ENCODE data around the gene CPXM1. TPM values are rescaled to one million over a fixed set of nuclear protein-coding genes. Genes with fewer than 3 reads are reported as not detected.

CPXM1 gene
- polyA plus RNA-seq, 1 donor (not counting 4 experiments of a cell fraction or from before 2014, with no cell fraction given), result not detected

- Histone ChIP-seq H3K9ac (ENCODE audit: control insufficient read depth, extremely low read depth, insufficient read depth, low read length) (no peak within 1 kb of the TSS), H3K4me1 (ENCODE audit: control insufficient read depth, extremely low read depth, insufficient read depth, low read length) (peaks cover 9% of the 10 kb centered on the region), H3K36me3 (ENCODE audit: control insufficient read depth in 2 of 2, extremely low read depth in 1 of 2, insufficient read depth in 2 of 2, low read length in 2 of 2) (no peaks in the 10 kb centered on the region), H3K9me1 (ENCODE audit: control insufficient read depth, extremely low read depth, insufficient read depth, low read length) (no peaks in the 10 kb centered on the region), H4K20me1 (ENCODE audit: control insufficient read depth, extremely low read depth, insufficient read depth, low read length) (no peaks in the 10 kb centered on the region), H3K4me3 (ENCODE audit: control insufficient read depth in 2 of 3, extremely low read depth in 1 of 3, insufficient read depth in 2 of 3, low read depth in 1 of 3, low read length in 3 of 3) (no peak within 1 kb of the TSS), H3K27me3 (ENCODE audit: control insufficient read depth, extremely low read depth, insufficient read depth, low read length) (peaks cover 18% of the 10 kb centered on the region), H3K4me2 (ENCODE audit: control insufficient read depth, extremely low read depth, insufficient read depth, low read depth, low read length) (peak within 1 kb of the TSS; percentile 22), H3K79me2 (ENCODE audit: control insufficient read depth, insufficient read depth, low read length) (no peaks in the 10 kb centered on the region), H3K27ac (ENCODE audit: control insufficient read depth, insufficient read depth, low read length) (no peak within 1 kb of the TSS), H3K9me3 (ENCODE audit: control insufficient read depth, low read depth, low read length) (peaks cover 2% of the 10 kb centered on the region), H2AFZ (ENCODE audit: control insufficient read depth, low read length) (no peak within 1 kb of the TSS)
- TF ChIP-seq CTCF (optimal IDR thresholded peaks at IDR 0.05 in 1 of 3, IDR thresholded peaks at IDR 0.05 in 1 of 3, conservative IDR thresholded peaks at IDR 0.05 in 1 of 3; ENCODE audit: extremely low read depth in 1 of 3, insufficient read depth in 2 of 3, low read length in 3 of 3) (no peak), EZH2 (IDR thresholded peaks at IDR 0.05; ENCODE audit: low read length) (no peak)
- dilution Hi-C loops (cut with MboI; ENCODE audit: extremely low pct_ligation_motif_present, low sequenced_read_pairs), result no loop called here
- peak; percentile 73 for FAIRE-seq
- DNase-seq (ENCODE audit: low read depth, low spot score), result peak; percentile 86
Measured at GRCh38 chr20:2814587-2815051, 14.2 kb upstream of the CPXM1 start, which contains the start of gene C20orf141. TSS of gene C20orf141 (plus strand) at chr20:2814987. CDS start at chr20:2815185, 198 bp downstream.

GRCh38 chr20:2814076-2814475 lies 13.6 kb upstream of the CPXM1 start:
- peaks cover 9% of the 10 kb centered on the region for H3K4me1 ChIP-seq (ENCODE audit: control insufficient read depth, extremely low read depth, insufficient read depth, low read length)
- H4K20me1 ChIP-seq (ENCODE audit: control insufficient read depth, extremely low read depth, insufficient read depth, low read length), result no peaks in the 10 kb centered on the region
- no peak overlapping the region for H3K4me3 ChIP-seq (ENCODE audit: control insufficient read depth in 2 of 3, extremely low read depth in 1 of 3, insufficient read depth in 2 of 3, low read depth in 1 of 3, low read length in 3 of 3)
- H3K27ac ChIP-seq (ENCODE audit: control insufficient read depth, insufficient read depth, low read length), result no peak overlapping the region
- peaks cover 13% of the 10 kb centered on the region for H3K27me3 ChIP-seq (ENCODE audit: control insufficient read depth, extremely low read depth, insufficient read depth, low read length)
- no peak for FAIRE-seq
- H3K9me3 ChIP-seq (ENCODE audit: control insufficient read depth, low read depth, low read length), result peaks cover 2% of the 10 kb centered on the region
- H2AFZ ChIP-seq (ENCODE audit: control insufficient read depth, low read length), result no peak overlapping the region
- H3K4me2 ChIP-seq (ENCODE audit: control insufficient read depth, extremely low read depth, insufficient read depth, low read depth, low read length), result peak overlapping the region; percentile 16
- no peak overlapping the region for H3K9ac ChIP-seq (ENCODE audit: control insufficient read depth, extremely low read depth, insufficient read depth, low read length)
- DNase-seq (ENCODE audit: low read depth, low spot score), result no peak
- TF ChIP-seq EZH2 (IDR thresholded peaks at IDR 0.05; ENCODE audit: low read length) (no peak), CTCF (optimal IDR thresholded peaks at IDR 0.05 in 1 of 3, IDR thresholded peaks at IDR 0.05 in 1 of 3, conservative IDR thresholded peaks at IDR 0.05 in 1 of 3; ENCODE audit: extremely low read depth in 1 of 3, insufficient read depth in 2 of 3, low read length in 3 of 3) (no peak)
- H3K9me1 ChIP-seq (ENCODE audit: control insufficient read depth, extremely low read depth, insufficient read depth, low read length), result no peaks in the 10 kb centered on the region
- no peaks in the 10 kb centered on the region for H3K79me2 ChIP-seq (ENCODE audit: control insufficient read depth, insufficient read depth, low read length)
- dilution Hi-C loops (cut with MboI; ENCODE audit: extremely low pct_ligation_motif_present, low sequenced_read_pairs), result no loop called here
- no peaks in the 10 kb centered on the region for H3K36me3 ChIP-seq (ENCODE audit: control insufficient read depth in 2 of 2, extremely low read depth in 1 of 2, insufficient read depth in 2 of 2, low read length in 2 of 2)

Measured in keratinocyte (primary cell).